Measurements from ENCODE around the gene RBAK.
"Not testable (repeated sequence)": the region's sequence is repeated elsewhere in the genome, so short reads cannot be mapped to it uniquely, and the experiment has no call there.

Gene RBAK

GRCh38 chr7:5045558-5046396 lies at the start of gene RBAK:
RBAK (plus strand) TSS chr7:5045860; CDS start chr7:5048077, 2,217 bp downstream.
- DNase-seq, result peak; percentile 93

GRCh38 chr7:4996696-4997222 lies 48.9 kb upstream of the RBAK start:
- DNase-seq, result no peak

- no peak for DNase-seq
Measured at GRCh38 chr7:4998244-4998643, 47.4 kb upstream of the RBAK start.

GRCh38 chr7:4998910-4999309 lies 46.8 kb upstream of the RBAK start:
- no peak for DNase-seq

GRCh38 chr7:4999369-4999950 lies 46.2 kb upstream of the RBAK start:
- DNase-seq, result no peak

GRCh38 chr7:5001003-5001402 lies 44.7 kb upstream of the RBAK start:
- no peak for DNase-seq

GRCh38 chr7:5001911-5002310 lies 43.7 kb upstream of the RBAK start:
- DNase-seq, result no peak

GRCh38 chr7:5005066-5005465 lies 40.6 kb upstream of the RBAK start:
- DNase-seq, result no peak

- DNase-seq, result no peak
Measured at GRCh38 chr7:5012985-5013384, 32.7 kb upstream of the RBAK start.

- DNase-seq, result not testable (repeated sequence)
Measured at GRCh38 chr7:5015936-5016335, 29.7 kb upstream of the RBAK start.

GRCh38 chr7:5017626-5018025 lies 28.0 kb upstream of the RBAK start:
- not testable (repeated sequence) for DNase-seq

- DNase-seq, result no peak
Measured at GRCh38 chr7:5020098-5020497, 25.6 kb upstream of the RBAK start.

GRCh38 chr7:5020976-5021550 lies 24.6 kb upstream of the RBAK start:
- not testable (repeated sequence) for DNase-seq

GRCh38 chr7:5023626-5024025 lies 22.0 kb upstream of the RBAK start:
- not testable (repeated sequence) for DNase-seq

- DNase-seq, result not testable (repeated sequence)
Measured at GRCh38 chr7:5027796-5028410, 17.8 kb upstream of the RBAK start.

- DNase-seq, result not testable (repeated sequence)
Measured at GRCh38 chr7:5033186-5033585, 12.5 kb upstream of the RBAK start.

GRCh38 chr7:5035276-5035675 lies 10.4 kb upstream of the RBAK start:
- DNase-seq, result no peak

- DNase-seq, result no peak
Measured at GRCh38 chr7:5036446-5036845, 9.2 kb upstream of the RBAK start.

- DNase-seq, result no peak
Measured at GRCh38 chr7:5041047-5041446, 4.6 kb upstream of the RBAK start.

GRCh38 chr7:5043661-5044060 lies 2.0 kb upstream of the RBAK start:
- no peak for DNase-seq

GRCh38 chr7:5046397-5046732 lies 705 bp downstream of the RBAK start:
- not testable (repeated sequence) for DNase-seq

GRCh38 chr7:5047127-5047526 lies 1.5 kb downstream of the RBAK start:
- DNase-seq, result not testable (repeated sequence)

- DNase-seq, result no peak
Measured at GRCh38 chr7:5050676-5051075, 5.0 kb downstream of the RBAK start.

GRCh38 chr7:5051731-5052130 lies 6.1 kb downstream of the RBAK start:
- not testable (repeated sequence) for DNase-seq

Measured in CD4-positive, alpha-beta T cell treated with Interleukin-10 for 1 hour (primary cell).